ENCODE data around the gene AHRR. TPM values are rescaled to one million over a fixed set of nuclear protein-coding genes. Genes with fewer than 3 reads are reported as not detected.
A peak's percentile ranks its signal among the peaks of the same experiment; 100 is the strongest.

The AHRR gene
- total RNA-seq, 1 experiment from 2014 or later = 2.2 TPM

DNA sequence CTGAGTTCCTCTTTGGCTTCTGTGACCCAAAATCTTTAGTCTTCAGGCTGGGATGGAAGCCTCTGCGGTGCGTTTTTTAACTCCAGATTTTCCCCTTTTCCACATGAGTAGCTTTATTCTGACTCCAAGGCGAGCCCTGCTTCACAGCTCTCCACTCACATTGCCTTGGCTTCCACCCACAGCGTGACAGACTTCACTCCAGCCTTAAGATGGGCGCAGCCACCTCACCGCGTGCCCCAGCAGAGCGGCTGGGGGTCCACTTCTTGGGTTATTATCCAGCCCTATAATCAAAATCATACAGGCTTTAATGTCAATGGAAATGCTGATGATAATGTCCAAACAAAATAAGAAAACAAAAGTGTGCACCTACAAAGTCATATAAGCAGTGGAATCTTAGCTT lies 122.7 kb downstream of the AHRR start:
- Mint-ChIP-seq H3K4me3 (peak overlapping the region; percentile 94 to 98), H3K9me3 (0 out of 5 replicates have a peak, but pooled peaks cover 0 to 3% of the 10 kb centered on the region in 2 experiments), H3K4me1 (peaks cover 8 to 10% of the 10 kb centered on the region in 2 experiments; a peak in 3 of 4 replicates), H3K36me3 (ENCODE audit: insufficient read depth in 1 of 3, low read depth in 3 of 3) (peaks cover 22 to 31% (median 30%) of the 10 kb centered on the region in 3 experiments; a peak in 6 of 7 replicates), H3K27ac (no peak overlapping the region; a peak in 1 of 7 replicates), H3K27me3 (ENCODE audit: low read depth) (peaks cover 19% of the 10 kb centered on the region)
- Histone ChIP-seq H3K27ac (ENCODE audit: insufficient read length, low read depth, low read length) (no peak overlapping the region), H3K4ac (ENCODE audit: low read depth, low read length) (no peak overlapping the region), H3K23ac (ENCODE audit: insufficient read length, low read depth, low read length) (no peak overlapping the region), H2BK15ac (ENCODE audit: low read depth, low read length) (no peak overlapping the region), H2BK5ac (ENCODE audit: insufficient read length, low read length) (no peak overlapping the region), H3K79me1 (ENCODE audit: insufficient read depth, low read depth, low read length, poor library complexity, severe bottlenecking) (peaks cover 10% of the 10 kb centered on the region), H2BK12ac (ENCODE audit: insufficient read length, low read depth, low read length) (no peak overlapping the region), H4K20me1 (ENCODE audit: control insufficient read depth, insufficient read depth, insufficient read length) (no peaks in the 10 kb centered on the region), H3K14ac (ENCODE audit: insufficient read depth, low read length) (no peak overlapping the region), H3K4me2 (ENCODE audit: insufficient read depth, insufficient read length, low read length) (no peak overlapping the region), H2AFZ (ENCODE audit: low read length) (no peak overlapping the region), H4K5ac (ENCODE audit: insufficient read length, low read depth, low read length) (no peak overlapping the region), H3K79me2 (ENCODE audit: insufficient read depth, low read length) (peaks cover 6% of the 10 kb centered on the region; the same call in 1 of the 2 replicates), H4K91ac (ENCODE audit: insufficient read length, low read depth, low read length) (no peak overlapping the region), H2AK5ac (ENCODE audit: insufficient read length, low read length) (no peak overlapping the region), H3K9me3 (ENCODE audit: control insufficient read depth, low read depth, low read length) (no peaks in the 10 kb centered on the region), H4K8ac (replicated peaks; ENCODE audit: insufficient read length, low read depth, low read length) (no peak overlapping the region), H3K18ac (ENCODE audit: insufficient read length, low read depth, low read length) (no peak overlapping the region), H2BK120ac (ENCODE audit: low read depth, low read length, poor library complexity, severe bottlenecking) (no peak overlapping the region), H3T11ph (ENCODE audit: low read length) (no peak overlapping the region), H3K56ac (ENCODE audit: insufficient read length, low read depth, low read length) (no peak overlapping the region), H3K9ac (ENCODE audit: extremely low read depth, insufficient read length, low read length) (no peak overlapping the region), H3K4me1 (ENCODE audit: insufficient read depth, low read length) (no peaks in the 10 kb centered on the region), H3K23me2 (ENCODE audit: insufficient read length, low read depth, low read length, poor library complexity, severe bottlenecking) (peaks cover 12% of the 10 kb centered on the region), H3K27me3 (ENCODE audit: insufficient read depth, low read length) (no peaks in the 10 kb centered on the region), H2BK20ac (ENCODE audit: low read depth, low read length, poor library complexity, severe bottlenecking) (no peak overlapping the region)
- DNase-seq = no peak
- no CpG with 5 or more reads among the region's 8 CpGs for WGBS (ENCODE audit: extremely low coverage, insufficient read length, low lambda C conversion rate)
- TF ChIP-seq, protein P1, sequence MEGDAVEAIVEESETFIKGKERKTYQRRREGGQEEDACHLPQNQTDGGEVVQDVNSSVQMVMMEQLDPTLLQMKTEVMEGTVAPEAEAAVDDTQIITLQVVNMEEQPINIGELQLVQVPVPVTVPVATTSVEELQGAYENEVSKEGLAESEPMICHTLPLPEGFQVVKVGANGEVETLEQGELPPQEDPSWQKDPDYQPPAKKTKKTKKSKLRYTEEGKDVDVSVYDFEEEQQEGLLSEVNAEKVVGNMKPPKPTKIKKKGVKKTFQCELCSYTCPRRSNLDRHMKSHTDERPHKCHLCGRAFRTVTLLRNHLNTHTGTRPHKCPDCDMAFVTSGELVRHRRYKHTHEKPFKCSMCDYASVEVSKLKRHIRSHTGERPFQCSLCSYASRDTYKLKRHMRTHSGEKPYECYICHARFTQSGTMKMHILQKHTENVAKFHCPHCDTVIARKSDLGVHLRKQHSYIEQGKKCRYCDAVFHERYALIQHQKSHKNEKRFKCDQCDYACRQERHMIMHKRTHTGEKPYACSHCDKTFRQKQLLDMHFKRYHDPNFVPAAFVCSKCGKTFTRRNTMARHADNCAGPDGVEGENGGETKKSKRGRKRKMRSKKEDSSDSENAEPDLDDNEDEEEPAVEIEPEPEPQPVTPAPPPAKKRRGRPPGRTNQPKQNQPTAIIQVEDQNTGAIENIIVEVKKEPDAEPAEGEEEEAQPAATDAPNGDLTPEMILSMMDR (conservative IDR thresholded peaks at IDR 0.05) = no peak
